ENCODE data around the gene TMEM121B.

Gene TMEM121B

GRCh38 chr22:17138513-17138912, 17.4 kb upstream of the TMEM121B start:
- no peak for DNase-seq (ENCODE audit: low read depth)

DNA sequence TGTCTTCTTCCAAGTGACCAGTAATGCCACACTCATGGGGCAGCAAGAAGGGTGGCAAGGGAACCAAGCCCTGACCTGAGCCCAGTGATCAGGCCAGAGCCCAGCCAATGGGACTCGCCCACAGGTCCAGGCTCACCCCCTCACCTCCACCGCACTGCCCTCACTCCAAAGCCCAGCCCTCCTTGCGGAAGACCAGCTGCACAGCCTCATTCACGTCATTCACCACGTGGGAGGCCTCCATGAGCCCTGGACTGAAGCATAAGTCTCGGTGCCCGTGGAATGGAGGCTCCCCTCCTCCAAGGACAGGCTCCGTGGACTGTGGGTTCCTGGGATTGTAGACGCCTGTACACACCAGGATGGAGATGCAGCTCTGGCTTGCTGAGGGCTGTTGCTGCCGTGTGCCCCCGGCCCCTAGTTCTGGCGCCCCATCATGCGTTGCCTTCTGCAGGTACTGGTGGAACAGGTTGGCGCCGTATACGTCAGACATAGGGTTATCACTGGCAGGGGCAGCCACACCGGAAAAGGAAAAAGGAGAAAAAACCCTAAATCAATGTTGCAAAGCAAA, 16.8 kb upstream of the TMEM121B start:
- DNase-seq (ENCODE audit: low read depth): no peak

DNA sequence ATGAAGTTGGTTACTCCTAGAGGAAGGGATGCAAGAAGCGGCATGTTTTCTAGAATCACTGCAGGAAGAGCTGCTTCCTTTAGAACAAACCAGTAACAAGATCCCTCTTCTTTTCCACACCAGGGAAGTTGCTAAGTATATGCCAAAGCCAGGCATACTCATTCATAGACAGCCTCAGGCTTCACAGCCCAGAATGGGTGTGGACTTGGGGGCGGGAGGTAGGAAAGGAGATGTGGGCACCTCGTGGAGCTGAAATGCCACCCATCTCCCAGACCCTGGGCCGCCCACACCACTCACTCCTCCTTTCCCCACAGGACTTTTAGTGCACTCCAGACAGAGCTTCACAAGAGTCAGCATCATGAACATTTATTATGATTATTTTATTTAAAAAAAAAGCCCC, 16.0 kb upstream of the TMEM121B start:
- no peak for DNase-seq (ENCODE audit: low read depth)

- DNase-seq (ENCODE audit: low read depth): no peak
Observed at GRCh38 chr22:17135153-17135760, 14.1 kb upstream of the TMEM121B start.

GRCh38 chr22:17133137-17133536, 12.0 kb upstream of the TMEM121B start:
- no peak for DNase-seq (ENCODE audit: low read depth)

DNA sequence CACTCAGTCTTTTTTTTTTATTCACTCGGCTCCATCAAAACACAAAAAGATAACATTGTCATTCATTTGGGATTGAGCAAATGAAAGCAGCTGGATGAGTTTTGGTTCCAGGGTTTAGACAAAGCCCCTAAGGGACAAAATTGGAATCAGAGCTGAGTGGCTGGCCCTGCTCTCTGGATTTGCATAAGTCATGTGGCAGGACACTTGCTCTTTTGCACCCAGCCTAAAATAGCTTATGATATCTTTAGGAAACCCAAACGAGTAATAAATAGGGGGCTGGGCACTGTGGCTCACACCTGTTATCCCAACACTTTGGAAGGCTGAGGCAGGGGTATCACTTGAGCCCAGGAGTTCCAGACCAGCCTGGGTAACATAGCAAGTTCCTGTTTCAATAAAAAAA, 11.0 kb upstream of the TMEM121B start:
- no peak for DNase-seq (ENCODE audit: low read depth)

DNA sequence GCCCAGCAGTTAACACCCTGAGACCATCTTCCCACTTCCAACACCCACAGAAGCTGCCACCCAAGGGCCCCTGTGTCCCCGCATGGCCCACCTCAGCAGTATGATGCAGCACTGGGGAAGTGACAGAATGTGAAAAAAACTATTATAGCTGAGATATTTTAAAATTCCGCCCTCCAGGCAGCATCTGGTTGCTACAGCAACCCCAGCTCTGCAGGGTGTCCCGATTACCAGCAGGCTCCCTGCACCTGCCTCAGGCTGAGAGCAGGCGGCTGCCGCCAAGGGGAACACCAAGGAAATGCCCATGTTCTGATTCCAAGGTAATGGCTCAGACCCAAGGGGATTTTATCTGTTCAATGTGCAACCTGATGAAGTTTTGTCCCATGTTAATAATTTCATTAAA, 10.5 kb upstream of the TMEM121B start:
- DNase-seq (ENCODE audit: low read depth): no peak

DNA sequence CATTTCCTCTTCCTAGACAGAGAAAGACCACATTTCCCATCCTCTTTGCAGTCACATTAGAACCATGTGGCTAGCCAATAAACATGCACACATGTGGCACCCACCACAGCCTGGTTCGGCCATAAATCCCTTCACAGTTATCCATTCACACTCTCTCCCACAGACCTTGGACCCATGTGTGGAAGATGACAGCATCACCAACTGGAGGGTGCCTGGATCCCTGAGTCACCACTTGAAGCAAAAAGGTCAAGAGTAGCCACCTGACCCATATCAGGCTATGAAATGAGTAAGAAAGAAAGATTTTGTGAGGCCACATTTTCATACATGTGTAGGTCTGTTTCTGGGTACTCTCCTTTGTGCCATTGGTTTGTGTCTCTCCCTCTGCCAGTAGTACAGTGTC, 9.0 kb upstream of the TMEM121B start:
- DNase-seq (ENCODE audit: low read depth): no peak

DNA sequence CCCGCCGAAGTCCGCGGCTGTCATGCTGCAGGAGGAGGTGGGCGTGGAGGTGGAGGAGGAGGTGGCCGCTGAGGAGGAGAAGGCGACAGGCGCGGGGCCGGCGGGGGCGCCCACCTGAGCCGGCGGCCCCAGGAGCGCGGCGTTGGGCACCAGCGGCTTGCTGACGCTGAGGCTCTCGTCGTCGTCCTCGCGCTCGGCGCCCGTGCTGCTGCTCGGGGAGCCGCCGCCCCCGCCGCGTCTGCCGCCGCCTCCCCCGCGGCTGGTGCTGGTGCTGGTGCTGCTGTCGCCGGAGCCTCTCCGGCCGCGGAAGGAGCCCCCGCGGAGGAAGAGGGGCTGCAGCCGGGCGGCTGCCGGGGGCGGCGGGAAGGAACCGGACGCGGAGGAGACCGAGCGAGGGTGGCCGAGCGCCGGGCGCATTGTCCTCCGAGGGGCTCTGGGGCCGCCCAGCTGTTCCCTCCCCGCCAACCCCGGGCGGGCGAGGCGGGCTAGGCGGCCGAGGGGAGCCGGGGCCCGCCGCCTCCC, 388 bp downstream of the TMEM121B start:
- DNase-seq (ENCODE audit: low read depth): no peak

DNA sequence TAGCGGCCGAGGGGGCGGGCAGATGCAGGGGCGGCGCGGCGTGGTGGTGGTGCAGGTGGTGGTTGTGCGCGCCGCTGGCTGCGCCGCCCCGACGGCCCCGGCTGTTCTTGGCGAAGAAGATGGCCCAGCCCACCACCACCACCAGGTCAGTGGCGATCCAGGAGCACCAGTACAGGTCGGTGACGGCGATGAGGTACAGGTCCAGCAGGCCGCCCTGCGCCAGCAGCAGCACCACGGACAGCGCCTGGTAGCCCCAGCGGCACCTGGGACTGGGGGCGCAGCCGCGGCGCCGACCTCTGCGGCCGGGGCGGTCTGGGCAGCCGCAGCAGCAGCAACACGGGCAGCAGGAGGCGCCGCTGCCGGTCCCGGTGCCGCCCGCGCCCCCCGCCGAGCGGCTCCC, 879 bp downstream of the TMEM121B start:
- DNase-seq (ENCODE audit: low read depth): no peak

- no peak for DNase-seq (ENCODE audit: low read depth)
Observed at GRCh38 chr22:17119481-17120202, 1.5 kb downstream of the TMEM121B start.

GRCh38 chr22:17118342-17118741, 2.8 kb downstream of the TMEM121B start:
- DNase-seq (ENCODE audit: low read depth): no peak

DNA sequence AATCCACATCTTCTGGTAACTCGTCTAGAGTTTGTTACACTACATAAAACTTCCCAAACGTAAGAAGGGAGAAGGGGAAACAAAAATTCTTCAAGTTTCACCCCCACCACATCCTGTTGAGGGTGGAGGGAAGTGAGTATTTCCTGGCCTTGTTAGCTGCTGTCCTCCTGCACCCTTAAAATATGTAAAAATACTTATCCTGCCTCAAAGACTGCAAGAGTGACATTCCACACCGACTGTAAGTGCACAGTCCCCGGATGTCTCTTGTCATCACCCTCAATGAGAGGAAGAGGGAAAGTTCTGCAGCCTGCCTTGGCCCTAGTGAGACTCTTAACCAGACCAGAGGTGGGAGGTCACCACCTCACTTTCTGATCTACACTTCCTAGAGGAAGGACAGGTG, 3.3 kb downstream of the TMEM121B start:
- no peak for DNase-seq (ENCODE audit: low read depth)

- DNase-seq (ENCODE audit: low read depth): no peak
Observed at GRCh38 chr22:17117400-17117799, 3.8 kb downstream of the TMEM121B start.

DNA sequence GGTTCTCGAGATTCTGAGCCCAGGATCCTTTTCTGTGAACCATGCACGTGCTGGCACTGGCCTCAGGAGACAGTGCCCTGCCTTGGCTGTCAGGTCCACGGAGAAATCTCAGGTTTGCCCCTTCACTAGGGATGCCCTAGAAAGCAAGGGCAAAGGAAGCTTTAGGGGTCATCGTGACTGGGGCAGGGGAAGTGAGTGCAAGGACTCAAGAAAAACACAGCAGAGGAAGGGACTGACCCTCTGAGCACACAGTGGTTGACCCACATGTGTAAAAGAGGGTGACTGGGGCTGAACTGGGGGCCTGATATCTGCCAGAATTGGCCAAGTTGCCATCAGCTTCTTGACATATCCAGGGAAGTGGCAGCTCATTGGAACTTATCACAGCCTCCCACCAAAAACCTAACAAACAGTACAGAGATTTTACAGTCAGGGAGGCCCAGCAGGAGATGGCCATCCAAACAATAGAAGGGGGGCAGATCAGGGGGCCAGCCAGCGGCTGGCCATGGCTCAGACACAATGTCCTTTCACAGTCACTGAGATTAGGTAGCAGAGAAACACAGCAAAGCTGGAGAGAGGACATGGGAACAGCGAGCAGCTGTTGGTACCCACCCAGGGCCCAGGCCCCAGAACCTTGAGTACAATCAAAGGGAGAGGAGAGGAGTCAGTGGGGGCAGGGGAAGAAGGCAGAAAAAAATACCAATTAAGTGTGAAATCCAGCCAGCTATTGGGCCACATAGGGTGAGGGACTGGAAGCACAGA, 4.4 kb downstream of the TMEM121B start:
- DNase-seq (ENCODE audit: low read depth): no peak

DNA sequence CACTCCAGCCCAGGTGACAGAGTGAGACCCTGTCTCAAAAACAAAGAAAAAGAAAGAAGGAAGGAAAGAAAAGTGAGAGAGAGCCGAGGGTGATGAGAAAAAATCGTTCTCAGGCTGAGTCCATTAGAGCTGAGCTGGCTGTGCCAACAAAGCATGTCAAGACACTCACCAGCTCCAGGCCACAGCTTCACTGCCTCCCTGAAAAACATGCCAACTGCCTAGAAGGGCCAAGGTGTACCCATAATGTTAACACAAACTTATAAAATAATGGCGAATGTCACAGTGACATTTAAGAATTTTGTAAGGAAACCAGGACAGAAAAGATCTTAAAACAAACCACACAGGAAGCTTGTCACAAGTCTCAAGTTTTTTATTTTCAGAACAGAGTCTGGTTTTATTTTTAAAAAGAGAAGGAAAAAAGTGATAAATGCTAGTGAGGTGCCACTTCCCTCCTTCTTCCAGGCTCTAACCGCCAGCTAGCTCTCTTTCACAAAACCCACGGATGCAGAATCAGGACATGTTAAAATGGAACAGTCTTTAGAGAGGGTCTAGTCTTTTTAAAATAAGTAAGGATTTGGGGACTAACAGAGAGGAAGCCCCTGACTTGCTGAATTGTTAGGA, 5.1 kb downstream of the TMEM121B start:
- DNase-seq (ENCODE audit: low read depth): no peak

DNA sequence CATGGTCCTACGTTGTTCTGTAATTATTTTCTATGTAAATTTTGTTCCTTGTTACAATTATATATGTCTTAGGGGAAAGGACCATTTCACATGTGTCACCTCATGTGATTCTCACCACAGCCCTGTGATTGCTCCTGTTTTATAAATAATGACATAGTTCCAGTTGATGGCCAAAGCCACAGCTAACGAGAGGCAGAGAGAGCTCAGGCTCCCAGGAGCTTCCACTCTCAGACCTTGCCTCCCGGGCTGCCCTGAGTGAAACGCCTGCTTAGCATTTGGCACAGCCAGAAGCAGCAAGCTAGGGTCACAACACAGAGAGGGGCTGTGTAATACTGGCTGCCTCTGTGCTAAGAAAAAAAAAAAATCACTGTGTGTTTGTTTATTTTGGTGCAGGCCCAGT, 5.9 kb downstream of the TMEM121B start:
- DNase-seq (ENCODE audit: low read depth): no peak

DNA sequence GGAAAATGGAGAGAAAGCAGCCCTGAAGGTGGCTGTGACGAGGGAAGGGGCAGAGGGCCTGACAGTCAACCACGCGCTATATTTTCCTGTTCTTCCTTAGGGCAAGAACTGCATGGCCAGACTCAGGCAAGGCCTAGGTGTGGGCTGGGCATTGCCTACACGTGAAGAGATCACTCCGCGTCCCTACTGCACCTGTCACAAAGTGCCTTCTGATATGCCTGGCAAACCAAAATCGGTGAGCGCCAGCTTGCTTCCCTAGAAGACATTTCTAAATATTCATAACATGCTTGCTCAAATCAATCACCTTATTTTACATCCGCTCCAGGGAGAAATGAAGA, 6.3 kb downstream of the TMEM121B start:
- no peak for DNase-seq (ENCODE audit: low read depth)

GRCh38 chr22:17114173-17114897, 6.8 kb downstream of the TMEM121B start:
- no peak for DNase-seq (ENCODE audit: low read depth)

GRCh38 chr22:17113600-17113999, 7.6 kb downstream of the TMEM121B start:
- no peak for DNase-seq (ENCODE audit: low read depth)

- no peak for DNase-seq (ENCODE audit: low read depth)
Observed at GRCh38 chr22:17112491-17113042, 8.6 kb downstream of the TMEM121B start.
